Mucosa of stomach (tissue), 1 donor: Measurements from ENCODE around the gene ADRB2.
"Not testable (repeated sequence)": the region's sequence is repeated elsewhere in the genome, so short reads cannot be mapped to it uniquely, and the experiment has no call there.

ENCODE experiments used
- H3K27me3 ChIP-seq: one replicate; pipeline ENCODE4 v1.7.0; 2013; ENCODE audit warnings: mild to moderate bottlenecking, low read length; ENCODE audit not compliant: control insufficient read depth, insufficient read depth
- H3K36me3 ChIP-seq: one replicate; pipeline ENCODE4 v1.7.0; 2013; ENCODE audit warnings: low read length; ENCODE audit not compliant: control insufficient read depth, insufficient read depth
- H3K4me1 ChIP-seq: one replicate; pipeline ENCODE4 v1.7.0; 2013; ENCODE audit warnings: mild to moderate bottlenecking, low read length; ENCODE audit not compliant: control insufficient read depth, insufficient read depth
- H3K4me3 ChIP-seq: one replicate; pipeline ENCODE4 v1.7.0; 2013; ENCODE audit warnings: low read length
- H3K9ac ChIP-seq: one replicate; pipeline ENCODE4 v1.7.0; 2013; ENCODE audit warnings: mild to moderate bottlenecking, low read length, moderate library complexity
- H3K9me3 ChIP-seq: one replicate; pipeline ENCODE4 v1.7.0; 2013; ENCODE audit warnings: mild to moderate bottlenecking, low read length, moderate library complexity; ENCODE audit not compliant: control insufficient read depth
- donor health status: Pancreatic carcinoma.

Gene ADRB2

DNA sequence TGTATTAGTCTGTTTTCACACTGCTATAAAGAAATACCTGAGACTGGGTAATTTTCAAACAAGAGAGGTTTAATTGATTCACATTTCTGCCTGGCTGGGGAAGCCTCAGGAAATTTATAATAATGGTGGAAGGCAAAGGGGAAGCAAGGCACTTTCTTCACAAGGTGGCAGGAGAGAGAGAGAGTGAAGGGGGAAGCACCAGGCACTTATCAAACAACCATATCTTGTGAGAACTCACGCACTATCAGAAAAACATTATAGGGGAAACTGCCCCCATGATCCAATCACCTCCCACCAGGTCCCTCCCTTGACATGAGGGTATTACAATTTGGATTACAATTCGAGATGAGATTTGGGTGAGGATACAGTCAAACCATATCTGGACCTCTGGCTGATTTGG lies 34.7 kb downstream of the ADRB2 start:
- H3K4me1 ChIP-seq, result peaks cover 1% of the 10 kb centered on the region
- no peak overlapping the region for H3K4me3 ChIP-seq
- no peaks in the 10 kb centered on the region for H3K36me3 ChIP-seq
- no peaks in the 10 kb centered on the region for H3K9me3 ChIP-seq
- H3K27me3 ChIP-seq, result no peaks in the 10 kb centered on the region
- H3K9ac ChIP-seq, result no peak overlapping the region

DNA sequence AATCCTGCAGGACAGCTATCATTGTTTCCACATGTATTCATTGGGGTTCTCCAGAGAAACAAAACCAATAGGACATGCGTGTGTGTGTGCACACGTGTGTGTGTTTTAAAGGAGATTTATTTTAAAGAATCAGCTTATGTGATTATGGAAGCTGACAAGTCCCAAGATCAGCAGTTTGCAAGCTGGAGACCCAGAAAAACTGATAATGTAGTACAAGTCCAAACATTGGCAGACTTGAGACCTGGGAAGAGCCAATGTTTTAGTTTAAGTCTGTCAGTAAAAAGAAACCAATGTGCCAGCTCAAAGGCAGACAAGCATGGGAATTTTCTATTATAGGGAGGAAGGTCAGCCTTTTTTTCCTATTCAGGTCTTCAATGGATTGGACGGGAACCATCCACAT lies 35.3 kb downstream of the ADRB2 start:
- Histone ChIP-seq H3K9ac (no peak overlapping the region), H3K36me3 (no peaks in the 10 kb centered on the region), H3K27me3 (no peaks in the 10 kb centered on the region), H3K9me3 (no peaks in the 10 kb centered on the region), H3K4me3 (no peak overlapping the region), H3K4me1 (no peaks in the 10 kb centered on the region)

DNA sequence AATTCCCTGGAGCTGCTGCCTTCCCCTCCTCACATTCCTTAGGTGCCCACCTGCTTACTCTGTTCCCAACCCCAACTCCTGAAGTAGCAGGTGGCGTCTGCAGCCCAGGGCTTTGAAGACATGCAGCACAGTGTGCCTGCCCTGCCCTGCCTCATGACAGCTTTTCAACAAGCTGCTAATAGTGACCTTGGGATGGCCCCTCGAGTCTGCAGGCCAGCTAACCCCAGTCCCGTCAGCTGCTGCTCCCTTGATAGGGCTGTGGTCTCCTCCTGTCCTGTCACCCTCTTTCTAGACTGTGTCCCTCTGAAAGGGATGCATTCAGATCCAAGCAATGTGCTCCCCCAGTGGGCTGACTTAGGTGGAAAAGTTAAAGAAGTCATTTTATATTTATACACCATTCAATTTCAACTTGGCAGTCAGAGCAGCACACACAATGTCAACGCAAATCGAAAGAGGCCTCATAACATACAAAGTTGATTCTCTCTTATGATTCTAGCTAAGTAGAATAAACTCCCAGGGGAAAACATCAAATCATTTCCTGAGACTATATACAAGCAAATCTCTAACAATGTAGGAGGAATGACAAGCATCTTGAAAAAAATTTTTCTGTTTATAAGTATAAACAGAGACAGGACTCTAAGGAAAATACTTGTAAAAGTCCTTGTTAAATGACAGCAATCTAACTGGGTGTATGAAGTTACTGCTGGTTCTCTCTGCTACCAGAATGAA lies 37.9 kb downstream of the ADRB2 start:
- Histone ChIP-seq H3K9ac (no peak overlapping the region), H3K9me3 (no peaks in the 10 kb centered on the region), H3K4me3 (no peak overlapping the region), H3K36me3 (no peaks in the 10 kb centered on the region), H3K4me1 (no peaks in the 10 kb centered on the region), H3K27me3 (no peaks in the 10 kb centered on the region)

DNA sequence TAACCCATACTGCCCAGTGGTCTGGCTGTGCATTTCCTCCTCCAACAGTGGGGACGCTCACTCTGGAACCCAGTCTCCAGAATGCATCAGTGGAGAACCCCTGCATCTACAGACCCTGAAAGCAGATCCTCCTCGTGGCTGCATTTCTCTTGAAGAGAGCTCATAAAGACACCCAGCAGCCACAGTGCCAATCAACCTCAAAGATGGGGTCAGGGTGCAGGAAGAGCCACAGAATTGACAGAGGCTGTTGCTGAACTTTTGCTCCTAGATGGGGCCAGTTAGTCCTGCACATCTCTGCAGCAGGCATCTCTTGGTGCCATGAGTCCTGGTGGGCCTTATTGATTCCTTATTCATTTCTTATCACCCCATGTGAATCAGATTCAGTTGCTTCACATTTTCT lies 39.6 kb downstream of the ADRB2 start:
- no peaks in the 10 kb centered on the region for H3K36me3 ChIP-seq
- H3K4me3 ChIP-seq, result no peak overlapping the region
- no peak overlapping the region for H3K9ac ChIP-seq

DNA sequence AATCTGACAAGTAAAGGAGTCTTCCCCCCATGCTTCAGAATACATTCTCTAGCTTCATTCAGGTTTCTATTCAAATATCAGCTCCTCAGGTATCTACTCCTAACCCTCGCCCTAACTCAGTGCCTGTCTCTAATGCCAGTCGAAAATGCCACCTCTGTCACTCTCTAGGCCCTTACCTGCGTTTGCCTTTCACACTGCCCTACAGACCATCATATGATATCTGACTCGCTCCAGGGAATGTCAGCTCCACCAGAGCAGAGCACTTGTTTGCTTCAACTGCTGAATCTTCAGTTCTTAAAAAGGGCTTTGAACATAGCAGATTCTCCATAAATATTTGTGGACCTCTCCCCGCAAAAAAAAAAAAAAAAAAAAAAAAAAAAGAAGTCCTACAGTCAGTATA lies 46.7 kb downstream of the ADRB2 start:
- Histone ChIP-seq H3K27me3 (no peaks in the 10 kb centered on the region), H3K9me3 (no peaks in the 10 kb centered on the region), H3K4me1 (peaks cover 16% of the 10 kb centered on the region), H3K36me3 (no peaks in the 10 kb centered on the region), H3K4me3 (no peak overlapping the region), H3K9ac (no peak overlapping the region)

More for the DNA sequence above, 39.6 kb downstream of the ADRB2 start:
- H3K27me3 ChIP-seq, result no peaks in the 10 kb centered on the region
- H3K9me3 ChIP-seq, result no peaks in the 10 kb centered on the region
- no peaks in the 10 kb centered on the region for H3K4me1 ChIP-seq

DNA sequence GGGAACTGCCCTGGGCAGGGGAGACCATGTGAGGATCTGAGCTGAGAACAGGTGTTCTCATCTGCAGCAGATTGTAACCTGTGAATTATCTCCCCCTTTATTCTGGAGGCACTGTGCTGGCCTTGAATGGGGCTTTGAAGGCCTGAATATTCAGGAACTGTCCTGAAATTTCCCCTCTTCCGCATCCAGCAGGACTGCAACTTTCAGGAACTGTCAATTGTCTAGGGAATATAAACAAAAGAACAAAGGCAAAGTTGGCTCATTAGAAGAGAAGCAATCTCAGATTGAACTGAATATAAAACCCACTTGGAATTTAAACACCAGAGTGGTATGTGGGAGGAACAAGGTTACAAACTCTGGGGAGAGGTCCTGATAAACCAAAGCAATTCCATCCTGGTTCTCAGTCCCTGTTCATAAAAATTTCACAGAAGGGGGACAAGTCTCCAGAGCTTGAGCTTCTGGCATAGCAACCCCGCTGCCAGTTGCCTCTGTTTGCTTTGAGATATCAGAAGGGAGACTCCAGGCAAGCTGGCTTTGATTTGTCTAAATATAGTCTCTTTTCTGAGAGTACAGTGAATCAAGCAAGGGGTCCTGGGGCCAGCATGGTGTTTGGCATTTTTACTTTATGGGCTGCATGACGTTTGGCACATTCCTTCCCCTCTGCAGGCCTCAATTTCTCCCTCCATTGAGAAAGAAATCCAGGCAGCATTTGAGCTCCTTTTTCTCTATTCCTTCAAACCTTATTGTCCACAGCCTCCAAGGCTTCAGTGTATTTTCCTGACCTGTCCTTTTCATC lies 47.5 kb downstream of the ADRB2 start:
- Histone ChIP-seq H3K9ac (no peak overlapping the region), H3K36me3 (no peaks in the 10 kb centered on the region), H3K27me3 (no peaks in the 10 kb centered on the region), H3K4me3 (no peak overlapping the region), H3K9me3 (no peaks in the 10 kb centered on the region), H3K4me1 (peaks cover 16% of the 10 kb centered on the region)

DNA sequence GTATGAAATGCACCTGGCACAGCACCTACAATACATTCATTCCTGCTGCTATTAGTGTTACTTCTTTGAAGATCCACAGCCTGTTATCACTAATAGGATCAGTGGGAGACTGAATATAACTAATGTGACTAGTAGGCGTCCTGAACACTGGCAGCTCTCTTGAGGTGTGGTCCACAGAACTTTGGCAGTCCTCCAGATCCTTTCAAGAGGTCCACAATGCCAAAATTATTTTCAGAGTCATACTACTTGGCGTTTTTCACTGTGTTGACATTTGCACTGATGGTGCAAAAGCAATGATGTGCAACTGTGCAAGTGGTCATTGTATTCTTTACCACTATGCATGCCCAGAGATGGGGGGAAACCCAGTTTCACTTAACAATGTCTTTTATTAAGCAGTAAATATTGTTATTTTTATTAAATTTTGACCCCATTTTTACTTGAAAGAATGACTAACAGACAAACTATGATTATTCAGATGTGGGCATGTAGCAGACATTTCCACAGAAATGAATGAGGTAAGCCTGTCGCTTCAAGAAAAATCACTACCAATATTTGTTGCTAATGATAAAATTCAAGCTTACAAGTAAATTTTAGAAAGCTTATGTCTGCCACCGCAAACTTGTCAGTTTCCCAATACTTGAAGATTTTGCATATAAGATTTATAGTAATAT lies 48.9 kb downstream of the ADRB2 start:
- Histone ChIP-seq H3K4me1 (peaks cover 16% of the 10 kb centered on the region), H3K9ac (no peak overlapping the region), H3K27me3 (no peaks in the 10 kb centered on the region), H3K9me3 (no peaks in the 10 kb centered on the region), H3K4me3 (no peak overlapping the region), H3K36me3 (no peaks in the 10 kb centered on the region)

DNA sequence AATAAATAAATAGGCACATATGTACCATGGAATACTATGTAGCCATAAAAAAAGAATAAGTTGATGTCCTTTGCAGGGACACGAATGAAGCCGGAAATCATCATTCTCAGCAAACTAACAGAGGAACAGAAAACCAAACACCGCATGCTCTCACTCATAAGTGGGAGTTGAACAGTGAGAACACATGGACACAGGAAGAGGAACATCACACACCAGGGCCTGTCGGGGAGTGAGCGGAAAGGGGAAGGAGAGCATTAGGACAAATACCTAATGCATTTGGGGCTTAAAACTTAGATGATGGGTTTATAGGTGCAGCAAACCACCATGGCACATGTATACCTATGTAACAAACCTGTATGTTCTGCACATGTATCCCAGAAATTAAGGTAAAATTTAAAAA lies 51.0 kb downstream of the ADRB2 start:
- not testable (repeated sequence) for H3K9me3 ChIP-seq, H3K9ac ChIP-seq, H3K27me3 ChIP-seq, H3K36me3 ChIP-seq, H3K4me3 ChIP-seq
- H3K4me1 ChIP-seq, result peaks cover 16% of the 10 kb centered on the region
